Measurements from ENCODE around the gene SLC26A6. TPM values are rescaled to one million over a fixed set of nuclear protein-coding genes. Genes with fewer than 3 reads are reported as not detected.

Gene SLC26A6
- polyA plus RNA-seq, 4 donors = 10.7 to 33.1 (median 23.9) TPM

DNA sequence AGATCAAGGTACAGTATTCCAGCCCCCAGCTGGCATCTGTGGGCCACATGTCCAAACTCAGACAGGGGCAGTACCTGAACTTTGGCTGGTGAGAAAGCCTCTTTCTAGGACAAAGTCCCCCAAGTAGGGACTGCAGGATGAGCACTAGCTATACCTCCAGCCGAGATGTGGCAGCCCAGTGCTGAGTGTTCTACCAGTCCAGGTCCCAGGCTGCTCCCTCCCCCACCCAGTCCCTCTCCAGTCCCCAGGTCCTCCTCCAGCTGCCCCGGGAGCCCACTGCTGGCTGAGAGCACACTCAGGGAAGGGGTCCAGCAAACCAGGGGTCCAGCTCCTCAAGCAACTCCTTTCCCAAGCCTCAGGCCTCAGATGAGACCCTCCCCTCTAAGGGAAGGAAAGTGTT, 1.5 kb downstream of the SLC26A6 start:
- DNase-seq (ENCODE audit: low read depth in 4 of 4, low spot score in 3 of 4) = no peak

DNA sequence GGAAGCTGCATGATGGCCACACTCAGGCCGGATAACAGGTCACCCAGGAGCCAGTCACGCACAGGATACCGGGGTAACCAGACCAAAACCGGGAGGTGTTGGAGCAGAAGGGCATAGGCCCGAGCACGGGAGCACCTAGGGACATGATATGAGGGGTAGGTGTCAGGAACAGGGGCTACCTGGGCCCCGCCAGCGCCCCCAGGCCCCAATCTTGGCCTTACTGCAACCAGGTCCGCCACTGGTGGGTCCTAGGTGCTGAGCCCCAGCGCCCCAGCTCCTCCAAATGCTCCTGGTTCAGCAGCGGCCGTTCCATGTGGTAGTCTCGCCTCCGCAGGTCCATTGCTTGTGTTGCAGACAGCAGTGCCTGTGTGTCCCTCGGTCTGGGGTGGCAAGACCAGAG, 2.0 kb downstream of the SLC26A6 start:
- DNase-seq (ENCODE audit: low read depth in 4 of 4, low spot score in 3 of 4) = no peak

DNA sequence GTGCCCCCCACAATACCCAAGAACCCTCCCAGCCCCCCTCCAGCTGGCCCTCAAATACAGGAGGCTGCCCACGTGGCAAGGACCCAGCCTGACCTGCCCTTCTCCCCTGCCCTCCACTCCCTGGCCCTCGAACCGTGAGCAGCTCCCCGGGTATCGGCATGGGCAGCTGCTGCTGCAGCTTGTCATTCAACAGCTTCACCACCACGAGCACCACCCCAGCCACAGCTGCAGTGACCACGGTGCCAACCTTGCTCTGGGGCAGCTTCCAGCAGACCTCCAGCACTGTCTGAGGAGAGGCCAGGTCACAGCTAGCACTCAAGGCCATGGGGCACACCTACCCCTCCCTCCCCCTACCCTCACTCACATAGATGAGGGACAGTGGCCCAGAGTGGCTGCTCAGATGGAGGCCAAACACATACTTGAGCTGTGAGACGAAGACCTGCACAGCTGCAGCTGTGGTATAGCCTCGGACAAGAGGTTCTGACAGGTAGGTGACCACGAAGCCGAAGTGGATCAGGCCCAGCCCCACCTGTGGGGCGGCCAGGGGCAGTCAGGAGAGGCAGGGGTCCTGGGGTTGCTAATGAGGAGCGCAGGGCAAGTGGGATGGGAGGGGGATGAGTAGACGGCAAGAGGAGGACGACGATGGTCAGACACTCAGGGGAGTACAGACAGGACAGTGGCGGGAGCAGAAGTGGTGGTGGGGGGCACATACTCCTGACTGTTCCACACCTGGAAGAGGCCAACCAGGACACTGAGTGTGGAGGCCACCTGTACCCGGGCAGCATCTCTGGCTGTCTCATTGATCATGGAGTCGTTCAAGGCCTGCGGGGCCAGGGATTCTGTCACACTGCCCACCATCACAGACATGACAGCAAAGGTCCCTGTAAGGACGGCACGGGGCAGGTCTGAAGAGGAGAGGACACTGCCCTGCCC, 3.5 kb downstream of the SLC26A6 start:
- no peak for DNase-seq (ENCODE audit: low read depth in 4 of 4, low spot score in 3 of 4)

DNA sequence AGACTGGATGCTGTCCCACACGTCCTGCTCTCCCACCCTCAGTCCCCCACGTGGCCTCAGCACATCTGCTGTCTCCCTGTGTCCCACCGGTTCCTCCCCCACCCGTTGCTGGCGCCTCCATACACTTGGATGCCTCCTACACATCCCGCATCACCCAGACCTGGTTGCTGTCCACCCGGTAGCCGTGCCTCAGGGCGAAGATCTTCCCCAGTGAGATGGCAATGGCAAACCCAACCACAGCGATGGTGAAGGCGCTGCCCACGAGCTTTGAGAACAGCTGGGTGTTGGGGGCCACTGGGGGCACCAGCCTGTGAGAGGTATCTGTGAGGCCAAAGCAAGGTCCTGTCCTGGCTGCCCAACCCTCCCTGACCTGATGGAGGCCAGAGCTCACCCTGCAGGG, 4.4 kb downstream of the SLC26A6 start:
- no peak for DNase-seq (ENCODE audit: low read depth in 4 of 4, low spot score in 3 of 4)

DNA sequence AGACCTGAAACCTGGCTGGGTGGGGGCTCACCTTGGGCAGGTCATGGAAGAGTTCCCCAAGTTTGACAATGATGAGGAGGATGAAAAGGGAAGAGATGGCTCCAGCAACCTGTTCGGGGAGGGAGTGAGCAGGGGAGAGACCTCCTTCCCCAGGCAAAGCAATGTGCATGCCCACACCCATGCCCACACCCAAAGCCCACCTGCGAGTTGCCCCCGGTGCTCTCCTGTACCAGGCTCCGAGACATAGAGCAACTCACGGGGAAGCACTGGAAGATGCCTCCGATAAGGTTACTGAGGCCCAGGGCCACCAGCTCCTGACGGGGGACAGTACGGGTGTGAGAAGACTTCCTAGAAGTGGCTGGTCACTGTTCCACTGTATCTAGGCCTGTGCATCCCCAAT, 4.9 kb downstream of the SLC26A6 start:
- DNase-seq (ENCODE audit: low read depth in 4 of 4, low spot score in 3 of 4) = no peak

DNA sequence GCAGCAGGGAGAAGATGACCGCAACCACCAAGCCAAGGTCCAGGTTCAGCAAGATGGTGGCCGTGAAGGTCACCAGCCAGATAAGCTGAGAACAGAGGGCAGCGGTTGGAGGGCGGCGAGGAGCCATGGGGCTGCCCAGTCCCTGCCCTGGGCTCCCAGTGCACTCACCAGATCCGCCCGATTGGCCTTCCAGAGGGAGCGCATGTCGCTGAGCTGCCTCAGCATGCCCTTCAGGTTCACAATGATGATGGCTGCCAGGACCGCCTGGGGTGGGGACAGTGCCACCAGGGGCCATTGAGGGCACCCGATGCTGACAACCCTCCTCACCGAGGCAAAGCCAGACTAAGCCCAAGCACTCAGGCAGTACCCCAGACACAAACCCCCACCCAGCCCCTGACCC, 5.4 kb downstream of the SLC26A6 start:
- no peak for DNase-seq (ENCODE audit: low read depth in 4 of 4, low spot score in 3 of 4)

DNA sequence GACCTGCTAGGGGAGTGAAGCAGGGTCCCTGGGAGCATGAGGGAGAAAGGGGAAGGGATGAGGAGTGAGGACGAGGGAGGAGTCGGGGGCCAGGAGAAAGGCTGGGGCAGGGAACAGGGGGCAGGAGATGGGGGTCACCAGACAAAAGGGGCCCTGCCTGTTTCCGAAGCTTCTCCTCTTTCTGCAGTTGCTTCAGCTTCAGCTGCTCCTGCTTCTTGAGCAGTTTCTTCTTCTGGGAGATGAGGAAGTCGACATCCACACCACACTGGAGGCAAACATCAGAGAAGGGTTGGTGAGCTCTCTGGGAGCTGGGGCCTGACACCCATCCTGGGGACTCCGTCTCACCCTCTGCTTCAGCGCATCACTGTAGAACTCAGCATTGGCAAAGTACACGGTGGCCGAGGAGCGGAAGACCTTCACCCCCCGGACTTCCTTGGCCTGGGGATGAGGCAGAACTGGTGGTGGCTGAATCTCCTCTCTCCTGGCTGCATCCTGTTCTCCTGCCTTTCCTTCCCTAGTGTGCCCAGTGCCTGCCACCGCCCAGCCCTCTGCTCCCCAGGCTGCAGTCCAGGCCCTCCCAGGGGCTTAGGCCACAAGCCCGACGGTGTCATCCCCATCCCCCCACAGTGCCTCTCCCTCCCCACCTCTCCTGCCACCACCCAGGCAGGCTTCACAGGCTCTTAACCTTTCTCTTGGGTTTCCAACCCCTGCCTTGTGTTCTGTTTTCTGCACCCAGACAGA, 6.8 kb downstream of the SLC26A6 start:
- no peak for DNase-seq (ENCODE audit: low read depth in 4 of 4, low spot score in 3 of 4)

DNA sequence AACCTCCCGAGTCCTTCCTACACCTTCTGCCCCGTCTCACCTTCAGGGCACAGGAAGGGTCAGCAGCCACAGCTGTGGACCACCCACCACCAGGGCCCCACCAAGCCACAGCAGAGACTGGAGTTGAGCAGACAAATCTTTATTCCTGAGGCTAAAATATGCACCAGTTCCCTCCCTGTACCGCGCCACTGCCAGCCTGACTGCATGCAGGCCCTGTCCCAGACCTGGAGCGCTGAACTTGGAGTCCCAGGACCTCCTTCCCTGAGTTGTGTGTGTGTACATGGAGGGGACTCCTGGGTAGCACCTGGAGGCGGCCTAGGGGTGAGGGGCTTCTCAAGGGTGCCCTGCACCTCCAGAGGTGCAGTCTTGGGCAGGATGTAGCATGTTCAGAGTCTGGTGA, 9.7 kb downstream of the SLC26A6 start:
- DNase-seq (ENCODE audit: low read depth in 4 of 4, low spot score in 3 of 4) = no peak

DNA sequence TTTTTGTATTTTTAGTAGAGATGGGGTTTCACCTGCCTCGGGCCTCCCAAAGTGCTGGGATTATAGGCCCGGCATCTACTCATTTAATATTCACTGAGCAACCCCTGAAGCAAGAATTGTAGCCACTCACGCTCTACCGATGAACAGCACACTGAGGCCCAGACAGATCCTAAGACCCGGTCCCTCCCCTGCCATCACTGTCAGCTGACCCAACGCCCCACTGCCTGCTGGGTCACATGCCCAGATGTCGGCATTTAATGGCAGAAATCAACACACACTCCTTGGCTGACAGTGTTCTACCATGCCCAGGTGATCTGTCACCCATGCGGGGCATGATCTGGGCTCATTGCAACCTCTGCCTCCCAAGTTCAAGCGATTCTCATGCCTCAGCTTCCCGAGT, 10.5 kb downstream of the SLC26A6 start:
- DNase-seq (ENCODE audit: low read depth in 4 of 4, low spot score in 3 of 4) = no peak

DNA sequence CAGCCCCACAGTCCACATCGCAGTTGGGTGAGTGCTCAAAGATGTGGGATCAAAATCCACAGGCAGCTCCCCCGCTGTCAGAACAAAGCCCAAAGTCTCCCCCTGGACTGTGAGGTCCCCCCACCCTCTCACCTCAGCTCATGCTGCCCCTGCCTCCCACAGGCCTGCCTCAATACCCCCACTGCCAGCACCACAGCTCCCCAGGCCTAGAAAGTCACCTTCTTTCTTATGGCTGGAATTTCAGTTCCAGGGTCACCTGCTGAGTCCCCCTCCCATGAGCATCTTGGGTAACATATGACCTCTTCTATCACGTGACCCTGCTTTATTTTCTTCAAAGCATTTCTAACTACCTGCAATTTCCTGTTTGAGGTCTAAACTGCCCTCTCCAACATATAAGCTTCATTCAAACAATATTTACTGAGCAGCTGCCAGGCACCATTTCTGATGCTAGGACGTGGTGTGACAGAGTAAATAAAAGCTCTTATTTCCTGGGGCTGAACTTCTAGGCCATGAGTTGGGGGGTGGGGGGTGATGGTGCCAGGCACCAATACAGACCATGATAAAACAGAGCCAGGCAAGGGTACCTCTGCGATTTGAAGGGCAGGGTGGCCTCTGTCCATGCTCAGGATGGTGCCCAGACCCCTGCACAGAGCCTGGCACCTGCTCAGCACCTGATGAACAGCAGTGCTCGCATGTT, 11.3 kb downstream of the SLC26A6 start:
- no peak for DNase-seq (ENCODE audit: low read depth in 4 of 4, low spot score in 3 of 4)

DNA sequence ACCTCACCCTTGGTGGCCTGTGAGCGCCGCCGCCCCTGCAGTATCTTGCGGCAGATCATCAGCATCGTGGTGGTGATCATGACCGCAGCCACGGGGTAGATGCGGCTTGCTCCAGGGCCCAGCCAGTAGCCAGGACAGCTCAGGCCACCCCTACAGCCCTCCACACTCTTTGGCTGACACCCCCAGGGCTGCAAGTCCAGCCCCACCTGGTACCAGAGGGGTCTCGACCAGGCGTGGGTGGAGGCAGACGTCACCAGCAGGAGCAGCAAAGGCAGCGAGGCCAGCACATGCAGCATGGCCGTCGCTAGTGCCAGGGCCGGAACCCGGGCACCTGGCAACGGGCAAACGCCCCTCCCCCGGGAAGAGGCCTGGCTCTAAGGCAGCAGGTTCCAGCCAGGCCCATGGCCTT, 13.8 kb downstream of the SLC26A6 start, which contains the start of gene TMEM89:
Gene TMEM89 (minus strand): TSS at position 309 of the 409 bp plus-strand sequence. CDS start 13 bp downstream, at position 296.
- no peak for DNase-seq (ENCODE audit: low read depth in 4 of 4, low spot score in 3 of 4)

DNA sequence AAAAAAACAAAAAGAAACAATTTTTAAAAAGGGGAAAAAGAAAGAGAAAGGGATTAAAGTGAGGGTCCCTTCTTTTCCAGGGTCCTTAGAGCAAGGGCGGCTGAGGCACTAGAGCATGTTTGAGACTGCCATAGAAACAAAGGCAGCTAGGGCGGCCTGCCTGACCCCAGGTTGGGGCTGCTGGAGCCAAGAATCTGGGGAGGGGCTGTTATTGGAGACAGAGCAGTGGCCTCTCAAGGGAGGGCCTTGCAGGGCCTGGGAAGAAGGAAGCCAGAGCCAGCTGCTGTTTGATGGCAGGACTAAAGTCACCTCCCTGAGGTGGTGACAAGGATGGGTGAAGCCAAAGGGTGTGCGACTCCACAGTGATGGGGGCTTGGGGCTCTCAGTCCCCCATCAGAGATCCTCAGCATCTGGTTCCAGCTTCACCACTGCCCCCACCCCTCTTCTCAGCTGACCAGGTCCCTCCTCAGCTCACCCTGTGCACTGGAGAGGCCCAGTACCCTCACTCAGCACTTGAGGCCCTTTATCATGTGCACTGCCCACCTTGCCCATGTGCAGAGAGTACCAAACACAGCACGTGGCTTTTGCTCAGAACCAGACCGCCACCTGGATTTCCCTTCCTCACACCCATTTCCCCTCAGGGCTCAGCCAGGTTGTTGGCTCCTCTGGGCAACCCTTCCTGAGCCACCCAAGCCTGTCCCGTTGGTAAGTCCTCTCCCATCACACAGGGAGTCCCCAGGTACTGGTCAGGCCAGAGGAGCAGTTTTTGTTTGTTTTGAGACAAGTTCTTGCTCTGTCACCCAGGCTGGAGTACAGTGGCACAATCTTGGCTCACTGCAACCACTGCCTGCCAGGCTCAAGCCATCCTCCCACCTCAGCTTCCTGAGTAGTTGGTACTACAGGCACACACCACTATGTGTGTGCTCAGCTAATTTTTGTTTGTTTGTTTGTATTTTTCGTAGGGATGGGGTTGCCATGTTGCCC, 15.4 kb downstream of the SLC26A6 start:
- no peak for DNase-seq (ENCODE audit: low read depth in 4 of 4, low spot score in 3 of 4)

DNA sequence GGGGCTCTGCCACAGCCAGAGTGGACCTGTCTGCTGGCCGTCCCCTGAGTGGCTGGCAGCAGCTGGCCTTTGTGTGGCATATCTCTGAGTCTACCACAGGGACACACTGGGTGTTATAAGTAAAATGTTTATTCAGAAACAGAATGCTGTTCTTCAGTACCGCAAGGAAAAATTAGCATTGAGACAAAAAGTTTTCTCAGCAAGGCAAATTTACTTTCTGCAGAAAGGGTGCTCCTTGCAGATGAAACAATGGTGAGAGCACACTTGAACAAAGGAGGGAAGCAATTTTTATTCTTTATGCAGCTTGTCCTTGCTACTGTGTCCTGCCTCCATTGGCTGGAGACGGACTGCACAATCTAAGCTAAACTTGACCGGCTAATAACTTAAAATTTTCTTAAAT, 17.7 kb downstream of the SLC26A6 start:
- no peak for DNase-seq (ENCODE audit: low read depth in 4 of 4, low spot score in 3 of 4)

DNA sequence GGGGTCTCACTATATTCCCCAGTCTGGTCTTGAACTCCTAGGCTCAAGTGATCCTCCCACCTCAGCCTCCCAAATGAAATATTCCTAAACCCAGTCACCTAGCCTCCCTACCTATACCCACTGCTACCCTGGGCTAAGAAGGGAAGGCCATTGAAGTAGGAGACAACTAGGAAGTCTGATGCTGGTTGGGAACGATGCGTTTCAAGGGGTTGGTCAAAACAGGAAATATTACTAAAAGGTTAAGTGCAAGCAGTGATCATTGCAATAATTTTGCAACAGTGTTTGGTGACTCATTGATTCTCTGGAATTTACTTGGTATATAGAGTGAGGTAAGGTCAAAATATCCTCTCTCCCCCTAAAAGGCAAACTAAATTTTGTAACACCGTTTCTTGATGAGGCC, 21.2 kb downstream of the SLC26A6 start:
- no peak for DNase-seq (ENCODE audit: low read depth in 4 of 4, low spot score in 3 of 4)

DNA sequence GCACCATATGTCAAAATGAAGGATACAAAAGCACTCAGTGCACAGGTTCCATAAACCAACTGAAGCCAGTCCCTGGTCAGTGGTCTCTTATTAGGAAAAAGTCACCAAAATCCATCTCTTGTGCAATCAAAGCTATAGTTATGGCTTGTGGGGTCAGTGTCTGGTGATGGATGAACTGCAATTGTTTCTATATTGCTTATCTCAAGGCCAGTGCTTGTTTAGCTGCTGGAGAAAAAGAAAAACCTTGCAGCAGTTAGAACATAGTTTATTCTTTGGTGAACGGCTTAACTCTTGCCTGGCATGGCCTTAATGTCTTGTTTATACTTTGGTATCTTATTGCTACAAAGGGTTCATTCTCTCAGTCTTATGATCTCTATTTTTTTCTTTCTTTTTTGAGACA, 23.0 kb downstream of the SLC26A6 start:
- no peak for DNase-seq (ENCODE audit: low read depth in 4 of 4, low spot score in 3 of 4)

DNA sequence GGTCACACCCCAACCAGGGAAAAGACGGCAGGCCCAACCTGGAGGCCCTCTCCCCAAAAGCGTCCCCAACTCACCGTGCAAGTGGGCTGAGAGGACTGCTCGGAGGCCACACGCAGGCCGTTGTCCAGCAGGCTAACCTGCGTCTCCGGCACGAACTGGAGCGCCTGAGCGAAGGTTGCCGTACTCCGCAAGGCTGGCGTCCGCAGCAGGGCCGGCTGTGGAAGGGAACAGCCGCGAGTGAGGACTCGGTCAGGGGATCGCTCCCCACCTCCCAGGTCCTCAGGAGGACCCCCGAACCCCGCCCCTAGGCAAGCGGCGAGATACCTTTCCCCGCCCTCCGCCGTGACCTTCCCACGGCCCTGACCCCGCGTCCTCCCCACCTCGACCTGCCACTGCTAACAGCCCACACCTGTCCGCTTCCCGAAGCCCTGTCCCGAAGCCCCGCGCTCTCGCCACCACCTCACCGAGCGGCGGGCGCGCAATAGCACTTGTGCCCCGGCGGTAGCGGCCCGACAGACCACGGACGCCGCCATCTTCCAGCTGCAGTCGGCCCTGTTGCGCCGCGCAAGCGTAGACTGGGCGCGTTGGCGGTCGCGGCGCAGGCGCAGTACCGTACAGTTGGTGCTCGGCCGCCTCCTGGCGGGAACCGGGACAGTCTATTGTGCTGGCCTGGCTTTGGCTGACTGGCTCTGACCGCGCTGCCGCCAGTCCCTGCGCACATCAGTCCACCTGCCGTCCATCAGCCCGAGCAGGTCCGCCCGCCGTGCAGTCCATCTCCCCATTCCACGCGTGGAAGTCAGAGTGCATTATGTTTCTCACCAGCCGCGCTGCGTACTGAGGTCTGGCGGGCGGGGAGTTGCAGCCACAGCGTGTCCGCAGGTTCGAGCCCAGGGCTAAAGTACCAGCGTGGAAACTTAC, 25.9 kb downstream of the SLC26A6 start, which contains the start of gene UQCRC1:
Gene UQCRC1 (minus strand): TSS at position 559 of the 918 bp plus-strand sequence. CDS start 26 bp downstream, at position 533.
- peak; percentile 77 to 87 (median 86) for DNase-seq (ENCODE audit: low read depth in 4 of 4, low spot score in 3 of 4)

DNA sequence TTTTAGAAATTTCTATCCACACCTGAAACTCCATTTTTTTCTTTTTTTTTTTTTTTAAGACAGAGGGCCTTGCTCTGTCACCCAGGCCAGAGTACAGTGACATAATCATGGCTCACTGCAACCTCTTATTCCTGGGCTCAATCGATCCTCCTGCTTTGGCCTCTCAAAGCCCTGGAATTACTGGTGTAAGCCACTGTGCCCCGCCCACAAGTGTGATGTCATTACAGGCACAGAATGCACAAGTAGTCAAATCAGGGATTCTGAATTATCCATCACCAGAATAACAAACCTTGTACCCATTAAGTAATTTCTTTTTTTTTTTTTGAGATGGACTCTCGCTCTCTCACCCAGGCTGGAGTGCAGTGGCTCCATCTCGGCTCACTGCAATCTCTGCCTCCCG, 27.7 kb downstream of the SLC26A6 start:
- DNase-seq (ENCODE audit: low read depth in 4 of 4, low spot score in 3 of 4) = no peak

DNA sequence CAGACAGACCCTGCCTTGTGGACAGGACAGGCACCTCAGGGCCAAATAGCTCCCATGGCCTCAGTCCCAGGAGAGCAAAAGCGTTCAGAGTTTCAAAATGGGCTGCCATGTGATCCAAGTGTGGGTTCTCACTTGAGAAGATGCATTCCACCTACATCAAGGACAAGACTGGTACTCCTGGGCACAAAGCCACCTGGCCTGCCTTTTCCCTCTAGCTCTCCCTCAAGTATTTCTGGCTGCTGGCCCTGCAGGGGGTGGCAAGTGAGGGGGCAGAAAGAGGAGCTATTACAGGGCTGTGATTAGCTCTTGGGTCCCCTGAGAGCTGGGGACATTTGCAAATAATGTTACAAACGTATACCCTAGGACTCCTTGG, 33.7 kb downstream of the SLC26A6 start:
- DNase-seq (ENCODE audit: low read depth in 4 of 4, low spot score in 3 of 4) = no peak

All from left renal pelvis (tissue), 4 donors.